ENCODE data around the gene PLXNC1. TPM values are rescaled to one million over a fixed set of nuclear protein-coding genes. Genes with fewer than 3 reads are reported as not detected.

The PLXNC1 gene
- total RNA-seq, 3 donors from 2014 or later: 5.2 to 13.2 (median 6.2) TPM

DNA sequence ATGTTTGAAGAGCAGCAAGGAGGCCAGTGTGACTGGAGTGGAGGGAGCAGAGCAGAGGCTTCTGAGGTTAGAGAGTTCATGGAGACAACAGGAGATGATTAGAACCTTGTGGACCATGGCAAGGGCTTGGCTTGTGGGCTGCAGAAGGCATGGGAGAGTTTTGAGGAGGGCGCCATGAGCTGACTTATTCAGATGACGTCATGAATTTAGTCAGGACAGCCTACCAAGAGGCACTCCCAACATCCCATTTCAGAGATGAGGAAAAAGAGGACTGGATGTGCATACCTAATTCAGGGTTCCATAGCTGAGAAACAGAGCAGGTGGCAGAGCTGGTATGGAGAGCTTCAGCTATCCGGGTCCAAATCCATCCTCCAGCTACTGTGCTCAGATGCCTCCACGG is 101.8 kb downstream of the PLXNC1 start:
- intact Hi-C loops (cut with DNase I, micrococcal nuclease): no loop called here
- no peak overlapping the region for H3K4me3 ChIP-seq
- DNase-seq (no peak), ATAC-seq (no peak)
- H3K4me1 ChIP-seq (ENCODE audit: low read depth): no peaks in the 10 kb centered on the region
- H3K9me3 ChIP-seq: no peaks in the 10 kb centered on the region
- TF ChIP-seq, protein P1, sequence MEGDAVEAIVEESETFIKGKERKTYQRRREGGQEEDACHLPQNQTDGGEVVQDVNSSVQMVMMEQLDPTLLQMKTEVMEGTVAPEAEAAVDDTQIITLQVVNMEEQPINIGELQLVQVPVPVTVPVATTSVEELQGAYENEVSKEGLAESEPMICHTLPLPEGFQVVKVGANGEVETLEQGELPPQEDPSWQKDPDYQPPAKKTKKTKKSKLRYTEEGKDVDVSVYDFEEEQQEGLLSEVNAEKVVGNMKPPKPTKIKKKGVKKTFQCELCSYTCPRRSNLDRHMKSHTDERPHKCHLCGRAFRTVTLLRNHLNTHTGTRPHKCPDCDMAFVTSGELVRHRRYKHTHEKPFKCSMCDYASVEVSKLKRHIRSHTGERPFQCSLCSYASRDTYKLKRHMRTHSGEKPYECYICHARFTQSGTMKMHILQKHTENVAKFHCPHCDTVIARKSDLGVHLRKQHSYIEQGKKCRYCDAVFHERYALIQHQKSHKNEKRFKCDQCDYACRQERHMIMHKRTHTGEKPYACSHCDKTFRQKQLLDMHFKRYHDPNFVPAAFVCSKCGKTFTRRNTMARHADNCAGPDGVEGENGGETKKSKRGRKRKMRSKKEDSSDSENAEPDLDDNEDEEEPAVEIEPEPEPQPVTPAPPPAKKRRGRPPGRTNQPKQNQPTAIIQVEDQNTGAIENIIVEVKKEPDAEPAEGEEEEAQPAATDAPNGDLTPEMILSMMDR (IDR thresholded peaks at IDR 0.05): no peak
- no peaks in the 10 kb centered on the region for H3K36me3 ChIP-seq (ENCODE audit: low read depth)

DNA sequence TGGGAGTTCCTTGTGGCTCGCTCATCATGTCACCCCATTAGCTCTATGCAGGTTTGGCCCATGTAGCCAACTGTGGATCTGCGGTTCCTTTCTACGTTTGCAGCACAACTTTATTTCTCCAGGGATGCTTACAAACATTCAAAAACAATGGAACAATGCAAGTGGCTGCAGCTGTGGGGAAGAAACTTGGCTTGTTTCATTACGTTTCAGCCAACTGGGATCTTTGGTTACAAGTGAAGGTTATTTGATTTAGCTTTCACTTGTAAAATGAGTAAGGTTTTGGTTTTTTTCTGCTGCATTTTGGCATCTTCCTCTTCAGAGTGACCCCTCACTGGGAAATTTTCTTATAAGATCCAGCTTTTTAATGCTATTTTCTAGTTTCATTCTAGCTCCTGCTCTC is 105.9 kb downstream of the PLXNC1 start:
- no peaks in the 10 kb centered on the region for H3K4me1 ChIP-seq (ENCODE audit: low read depth)
- H3K9me3 ChIP-seq: no peaks in the 10 kb centered on the region
- TF ChIP-seq, protein P1 (IDR thresholded peaks at IDR 0.05): no peak
- ATAC-seq (no peak), DNase-seq (no peak)
- intact Hi-C loops (cut with DNase I, micrococcal nuclease): no loop called here
- H3K4me3 ChIP-seq: no peak overlapping the region
- no peaks in the 10 kb centered on the region for H3K36me3 ChIP-seq (ENCODE audit: low read depth)

DNA sequence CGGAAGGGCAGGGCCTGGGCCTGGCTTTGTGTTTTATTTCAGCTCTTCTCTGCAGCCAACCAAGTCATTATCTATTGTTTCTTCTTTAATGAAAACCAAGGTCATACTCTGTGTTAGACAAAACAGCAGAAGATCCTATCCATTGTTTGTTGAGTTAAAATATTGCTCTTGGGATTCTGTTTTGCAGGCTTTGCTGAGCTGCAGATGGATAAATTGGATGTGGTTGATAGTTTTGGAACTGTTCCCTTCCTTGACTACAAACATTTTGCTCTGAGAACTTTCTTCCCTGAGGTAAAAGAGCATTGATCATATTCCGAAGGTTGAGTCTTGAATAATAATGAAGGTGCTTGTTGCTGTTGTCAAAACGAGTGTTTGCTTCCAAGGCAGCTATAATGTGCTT is 106.6 kb downstream of the PLXNC1 start:
- no peaks in the 10 kb centered on the region for H3K4me1 ChIP-seq (ENCODE audit: low read depth)
- intact Hi-C loops (cut with DNase I, micrococcal nuclease): no loop called here
- TF ChIP-seq, protein P1 (IDR thresholded peaks at IDR 0.05): no peak
- no peak overlapping the region for H3K4me3 ChIP-seq
- DNase-seq (no peak), ATAC-seq (no peak)
- no peaks in the 10 kb centered on the region for H3K36me3 ChIP-seq (ENCODE audit: low read depth)
- H3K9me3 ChIP-seq: no peaks in the 10 kb centered on the region

DNA sequence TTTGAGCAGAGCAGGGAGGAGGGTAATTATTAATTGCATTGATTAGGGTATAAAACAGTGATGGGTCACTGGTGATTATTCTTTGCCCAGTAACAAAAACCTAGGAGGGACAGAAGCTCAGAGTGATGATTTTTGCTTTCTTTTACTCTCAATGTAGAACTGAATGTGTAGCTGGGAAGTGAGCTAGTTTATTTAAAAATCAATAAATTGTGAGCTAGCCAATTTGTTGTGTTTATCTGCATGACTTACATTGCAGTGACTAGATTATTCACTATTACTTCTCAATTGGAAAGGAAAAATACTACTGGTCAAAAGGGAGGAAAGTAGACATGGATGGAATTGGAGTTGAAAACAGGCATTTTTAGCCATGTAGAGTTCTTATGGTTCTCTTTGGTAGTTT is 107.1 kb downstream of the PLXNC1 start:
- Histone ChIP-seq H3K4me3 (no peak overlapping the region), H3K9me3 (no peaks in the 10 kb centered on the region), H3K36me3 (ENCODE audit: low read depth) (no peaks in the 10 kb centered on the region), H3K4me1 (ENCODE audit: low read depth) (no peaks in the 10 kb centered on the region)
- TF ChIP-seq, protein P1 (IDR thresholded peaks at IDR 0.05): no peak
- DNase-seq (no peak), ATAC-seq (no peak)
- intact Hi-C loops (cut with DNase I, micrococcal nuclease): no loop called here

DNA sequence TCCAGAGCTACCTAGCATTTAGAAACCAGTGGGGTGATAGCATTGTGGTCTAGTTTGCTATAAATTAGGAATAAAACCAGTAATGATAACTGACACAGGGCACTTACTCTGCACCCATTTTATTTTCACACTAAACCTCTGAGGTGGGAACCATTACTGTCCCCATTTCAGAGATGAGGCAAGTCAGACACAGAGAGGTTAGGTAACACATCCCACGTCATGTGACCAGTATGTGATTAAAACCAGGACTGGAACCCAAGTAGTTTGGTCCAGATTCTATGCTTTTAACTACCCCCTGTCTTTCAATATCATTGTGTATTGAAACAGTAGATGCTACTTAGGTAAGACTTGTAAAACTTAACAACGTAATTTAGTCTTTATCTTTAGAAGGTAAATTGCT is 110.2 kb downstream of the PLXNC1 start:
- H3K4me3 ChIP-seq: no peak overlapping the region
- no peaks in the 10 kb centered on the region for H3K9me3 ChIP-seq
- DNase-seq (no peak), ATAC-seq (no peak)
- H3K36me3 ChIP-seq (ENCODE audit: low read depth): no peaks in the 10 kb centered on the region
- TF ChIP-seq, protein P1 (IDR thresholded peaks at IDR 0.05): no peak
- intact Hi-C loops (cut with DNase I, micrococcal nuclease): no loop called here
- H3K4me1 ChIP-seq (ENCODE audit: low read depth): peaks cover 6% of the 10 kb centered on the region

DNA sequence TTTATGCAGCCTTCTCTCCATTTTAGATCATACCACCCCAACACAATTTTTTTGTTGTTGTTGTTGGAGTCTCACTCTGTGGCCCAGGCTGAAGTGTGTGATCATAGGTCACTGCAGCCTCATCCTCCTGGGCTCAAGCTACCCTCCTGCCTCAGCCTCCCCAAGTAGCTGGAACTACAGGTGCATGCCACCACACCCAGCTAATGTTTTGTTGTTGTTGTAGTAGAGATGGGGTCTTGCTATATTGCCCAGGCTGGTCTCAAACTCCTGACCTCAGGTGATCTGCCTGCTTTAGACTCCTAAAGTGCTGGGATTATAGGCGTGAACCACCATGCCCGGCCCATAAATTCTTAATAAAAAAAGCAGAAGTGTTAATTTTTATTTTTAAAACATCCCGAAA is 111.6 kb downstream of the PLXNC1 start:
- no peak overlapping the region for H3K4me3 ChIP-seq
- intact Hi-C loops (cut with DNase I, micrococcal nuclease): no loop called here
- TF ChIP-seq, protein P1 (IDR thresholded peaks at IDR 0.05): no peak
- no peaks in the 10 kb centered on the region for H3K36me3 ChIP-seq (ENCODE audit: low read depth)
- no peaks in the 10 kb centered on the region for H3K9me3 ChIP-seq
- DNase-seq (no peak), ATAC-seq (no peak)
- H3K4me1 ChIP-seq (ENCODE audit: low read depth): peaks cover 6% of the 10 kb centered on the region
